Measurements from ENCODE around the gene ALKBH3. TPM values are rescaled to one million over a fixed set of nuclear protein-coding genes. Genes with fewer than 3 reads are reported as not detected.
A peak's percentile ranks its signal among the peaks of the same experiment; 100 is the strongest.

ALKBH3 gene
- total and polyA plus RNA-seq, 2 of the 13 experiments (the other 11 are each of a cell fraction or from before 2014, with no cell fraction given): 17.8 to 36.1 TPM

DNA sequence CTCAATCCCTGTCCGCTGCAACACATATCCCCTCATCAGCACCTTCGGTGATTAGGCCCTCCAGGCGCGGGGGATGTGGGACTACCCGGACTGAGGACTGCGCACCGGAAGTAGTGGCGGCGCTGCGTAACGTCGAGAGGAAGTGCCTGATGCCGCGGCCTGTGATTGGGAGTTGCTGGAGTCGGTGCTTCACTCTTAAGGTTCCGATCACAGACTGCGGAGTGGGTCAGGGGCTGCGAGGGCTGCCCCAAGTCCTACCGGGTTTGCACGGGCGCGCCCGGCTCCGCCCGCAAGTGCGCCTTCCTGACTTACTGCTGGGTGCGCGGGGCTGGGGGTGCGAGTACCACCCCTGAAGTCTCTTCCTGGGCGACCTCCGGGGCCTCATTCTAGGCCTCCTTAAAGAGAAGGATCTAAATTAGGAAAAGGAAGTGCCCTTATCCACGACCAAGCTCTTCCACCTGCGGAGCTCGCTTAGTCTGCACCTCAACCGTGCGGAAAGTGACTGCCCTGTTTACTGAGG is at the start of gene ALKBH3 (continued):
- TF ChIP-seq, protein P1, sequence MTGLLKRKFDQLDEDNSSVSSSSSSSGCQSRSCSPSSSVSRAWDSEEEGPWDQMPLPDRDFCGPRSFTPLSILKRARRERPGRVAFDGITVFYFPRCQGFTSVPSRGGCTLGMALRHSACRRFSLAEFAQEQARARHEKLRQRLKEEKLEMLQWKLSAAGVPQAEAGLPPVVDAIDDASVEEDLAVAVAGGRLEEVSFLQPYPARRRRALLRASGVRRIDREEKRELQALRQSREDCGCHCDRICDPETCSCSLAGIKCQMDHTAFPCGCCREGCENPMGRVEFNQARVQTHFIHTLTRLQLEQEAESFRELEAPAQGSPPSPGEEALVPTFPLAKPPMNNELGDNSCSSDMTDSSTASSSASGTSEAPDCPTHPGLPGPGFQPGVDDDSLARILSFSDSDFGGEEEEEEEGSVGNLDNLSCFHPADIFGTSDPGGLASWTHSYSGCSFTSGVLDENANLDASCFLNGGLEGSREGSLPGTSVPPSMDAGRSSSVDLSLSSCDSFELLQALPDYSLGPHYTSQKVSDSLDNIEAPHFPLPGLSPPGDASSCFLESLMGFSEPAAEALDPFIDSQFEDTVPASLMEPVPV (CRISPR knock-in tag; IDR thresholded peaks at IDR 0.05): peak; percentile 89; the same call in 1 of the 2 replicates
- peak; percentile 66; the same call in 1 of the 2 replicates for TF ChIP-seq SRY (CRISPR knock-in tag; IDR thresholded peaks at IDR 0.05)
- peak; percentile 79 for TF ChIP-seq SP2 (CRISPR knock-in tag; IDR thresholded peaks at IDR 0.05)
- TF ChIP-seq ELF3 (CRISPR knock-in tag; IDR thresholded peaks at IDR 0.05): peak; percentile 59; the same call in 1 of the 2 replicates
- 0 out of 2 replicates have a peak, but pooled peaks have one; percentile 44 for TF ChIP-seq ZNF230 (CRISPR knock-in tag; IDR thresholded peaks at IDR 0.05)
- peak; percentile 93; the same call in 1 of the 2 replicates for TF ChIP-seq KLF13 (CRISPR knock-in tag; IDR thresholded peaks at IDR 0.05)
- TF ChIP-seq SMYD3 (CRISPR knock-in tag; IDR thresholded peaks at IDR 0.05): peak; percentile 50; the same call in 1 of the 2 replicates
- TF ChIP-seq, protein P2, sequence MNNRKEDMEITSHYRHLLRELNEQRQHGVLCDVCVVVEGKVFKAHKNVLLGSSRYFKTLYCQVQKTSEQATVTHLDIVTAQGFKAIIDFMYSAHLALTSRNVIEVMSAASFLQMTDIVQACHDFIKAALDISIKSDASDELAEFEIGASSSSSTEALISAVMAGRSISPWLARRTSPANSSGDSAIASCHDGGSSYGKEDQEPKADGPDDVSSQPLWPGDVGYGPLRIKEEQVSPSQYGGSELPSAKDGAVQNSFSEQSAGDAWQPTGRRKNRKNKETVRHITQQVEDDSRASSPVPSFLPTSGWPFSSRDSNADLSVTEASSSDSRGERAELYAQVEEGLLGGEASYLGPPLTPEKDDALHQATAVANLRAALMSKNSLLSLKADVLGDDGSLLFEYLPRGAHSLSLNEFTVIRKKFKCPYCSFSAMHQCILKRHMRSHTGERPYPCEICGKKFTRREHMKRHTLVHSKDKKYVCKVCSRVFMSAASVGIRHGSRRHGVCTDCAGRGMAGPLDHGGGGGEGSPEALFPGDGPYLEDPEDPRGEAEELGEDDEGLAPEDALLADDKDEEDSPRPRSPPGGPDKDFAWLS (CRISPR knock-in tag; IDR thresholded peaks at IDR 0.05; ENCODE audit: borderline replicate concordance): 0 out of 2 replicates have a peak, but pooled peaks have one; percentile 52
- no peak for TF ChIP-seq ZNF615 (CRISPR knock-in tag; IDR thresholded peaks at IDR 0.05; ENCODE audit: borderline replicate concordance)
- TF ChIP-seq SAP130 (CRISPR knock-in tag; IDR thresholded peaks at IDR 0.05; ENCODE audit: low read depth): peak; percentile 80
- TF ChIP-seq FIP1L1 (IDR thresholded peaks at IDR 0.05; ENCODE audit: borderline replicate concordance, insufficient read depth, low read depth, low read length): no peak
- TF ChIP-seq ISX (CRISPR knock-in tag; conservative IDR thresholded peaks at IDR 0.05): no peak
- 0 out of 2 replicates have a peak, but pooled peaks have one; percentile 34 for TF ChIP-seq ZNF343 (CRISPR knock-in tag; IDR thresholded peaks at IDR 0.05)
- no peak for TF ChIP-seq TBX3 (IDR thresholded peaks at IDR 0.05; ENCODE audit: borderline replicate concordance)
- TF ChIP-seq LRRFIP1 (CRISPR knock-in tag; conservative IDR thresholded peaks at IDR 0.05): peak; percentile 42; the same call in 1 of the 2 replicates
- TF ChIP-seq ZNF510 (CRISPR knock-in tag; IDR thresholded peaks at IDR 0.05; ENCODE audit: low read depth): 0 out of 2 replicates have a peak, but pooled peaks have one; percentile 31
- TF ChIP-seq NFATC3 (CRISPR knock-in tag; IDR thresholded peaks at IDR 0.05): peak; percentile 89; the same call in 1 of the 2 replicates
- TF ChIP-seq SNRNP70 (IDR thresholded peaks at IDR 0.05; ENCODE audit: low read depth, low read length): no peak
- TF ChIP-seq ZNF430 (CRISPR knock-in tag; IDR thresholded peaks at IDR 0.05): peak; percentile 77
- TF ChIP-seq ZNF12 (CRISPR knock-in tag; IDR thresholded peaks at IDR 0.05): no peak
- TF ChIP-seq ZNF496 (CRISPR knock-in tag; IDR thresholded peaks at IDR 0.05; ENCODE audit: insufficient replicate concordance): no peak
- no peak for TF ChIP-seq HNRNPL (IDR thresholded peaks at IDR 0.05; ENCODE audit: low read depth, low read length)
- TF ChIP-seq ZMYM3 (CRISPR knock-in tag; IDR thresholded peaks at IDR 0.05): peak; percentile 66
- TF ChIP-seq MAZ (IDR thresholded peaks at IDR 0.05; ENCODE audit: borderline replicate concordance, low read depth, low read length): peak; percentile 70
- TF ChIP-seq MAZ (CRISPR knock-in tag; IDR thresholded peaks at IDR 0.05; ENCODE audit: low read depth): peak; percentile 91
- no peak for TF ChIP-seq CENPT (CRISPR knock-in tag; IDR thresholded peaks at IDR 0.05; ENCODE audit: low read depth)
